OCI-LY1 (cell line): ENCODE measurements around the gene SLC19A1.
"Not testable (repeated sequence)": the region's sequence is repeated elsewhere in the genome, so short reads cannot be mapped to it uniquely, and the experiment has no call there.

Source experiments
- H2AFZ ChIP-seq: fragments of 200-600 bp; sonication (generic), shearing (Covaris generic); 2 replicates; pipeline ENCODE4 v1.6.0; 2014; ENCODE audit warnings: antibody characterized with exemption, mild to moderate bottlenecking, low read length
- H3F3A ChIP-seq: fragments of 200-600 bp; sonication (generic), shearing (Covaris generic); 2 replicates; pipeline ENCODE4 v1.6.0; 2014; ENCODE audit warnings: mild to moderate bottlenecking, antibody characterized with exemption, low read length, moderate library complexity; ENCODE audit not compliant: insufficient read depth
- H3K27ac ChIP-seq: fragments of 200-600 bp; sonication (generic); 2 replicates; pipeline ENCODE4 v1.5.1; 2014; ENCODE audit warnings: low read length, mixed run types, mild to moderate bottlenecking, low read depth; ENCODE audit not compliant: poor library complexity, severe bottlenecking
- H3K27me3 ChIP-seq: fragments of 200-600 bp; sonication (generic); 2 replicates; pipeline ENCODE4 v1.6.0; 2014; ENCODE audit warnings: antibody characterized with exemption, mild to moderate bottlenecking, low read length, moderate library complexity; ENCODE audit not compliant: insufficient read depth
- H3K36me3 ChIP-seq: fragments of 200-600 bp; sonication (generic); 2 replicates; pipeline ENCODE4 v1.6.1; 2014; ENCODE audit warnings: mild to moderate bottlenecking, antibody characterized with exemption, low read length, moderate library complexity, mixed read lengths; ENCODE audit not compliant: insufficient read depth
- H3K4me1 ChIP-seq: fragments of 200-600 bp; sonication (generic); 2 replicates; pipeline ENCODE4 v1.5.1; 2014; ENCODE audit warnings: mild to moderate bottlenecking, low read length, moderate library complexity; ENCODE audit not compliant: insufficient read depth, severe bottlenecking
- H3K4me2 ChIP-seq: fragments of 200-600 bp; sonication (generic), shearing (Covaris generic); 2 replicates; pipeline ENCODE4 v1.6.1; 2014; ENCODE audit warnings: low read length
- H3K4me3 ChIP-seq: fragments of 200-600 bp; sonication (generic); 2 replicates; pipeline ENCODE4 v1.5.1; 2014; ENCODE audit warnings: low read length, low read depth, mild to moderate bottlenecking, mixed read lengths; ENCODE audit not compliant: poor library complexity, severe bottlenecking
- H3K79me2 ChIP-seq: fragments of 200-600 bp; shearing (Covaris generic); 2 replicates; pipeline ENCODE4 v1.6.1; 2016; ENCODE audit warnings: mixed run types, low read length, mixed read lengths; ENCODE audit not compliant: insufficient read depth
- H3K9ac ChIP-seq: fragments of 200-600 bp; sonication (generic), shearing (Covaris generic); 2 replicates; pipeline ENCODE4 v1.6.1; 2014; ENCODE audit warnings: mild to moderate bottlenecking, low read length, mixed read lengths
- H3K9me2 ChIP-seq: fragments of 200-600 bp; sonication (generic), shearing (Covaris generic); 2 replicates; pipeline ENCODE4 v1.6.1; 2014; ENCODE audit warnings: low read depth, mild to moderate bottlenecking, low read length, mixed read lengths
- H3K9me3 ChIP-seq: fragments of 200-600 bp; shearing (Covaris generic); 2 replicates; pipeline ENCODE4 v1.6.1; 2014; ENCODE audit warnings: low read length, mixed read lengths
- H4K20me1 ChIP-seq: fragments of 200-600 bp; sonication (generic), shearing (Covaris generic); 2 replicates; pipeline ENCODE4 v1.6.0; 2016; ENCODE audit warnings: mild to moderate bottlenecking, low read length; ENCODE audit not compliant: insufficient read depth
- CTCF ChIP-seq: fragments of 200-600 bp; sonication (generic), shearing (Covaris generic); IDR thresholded peaks from 2 replicates; pipeline ENCODE4 v1.5.1; 2017; ENCODE audit warnings: mild to moderate bottlenecking, antibody characterized with exemption, low read length, moderate library complexity, mixed read lengths
- EZH2 ChIP-seq: fragments of 200-600 bp; sonication (generic), shearing (Covaris generic); IDR thresholded peaks from 2 replicates; pipeline ENCODE4 v1.8.0; 2017; ENCODE audit warnings: borderline replicate concordance, mixed run types, mild to moderate bottlenecking, antibody characterized with exemption, low read length, moderate library complexity, mixed read lengths

The SLC19A1 gene

GRCh38 chr21:45528028-45528705 is 14.1 kb downstream of the SLC19A1 start:
- Histone ChIP-seq H4K20me1 (no peaks in the 10 kb centered on the region), H3K9ac (no peak overlapping the region), H3K4me2 (no peak overlapping the region), H3F3A (no peaks in the 10 kb centered on the region), H3K9me2 (no peaks in the 10 kb centered on the region), H3K27me3 (no peaks in the 10 kb centered on the region), H3K79me2 (no peaks in the 10 kb centered on the region), H2AFZ (no peak overlapping the region), H3K9me3 (no peaks in the 10 kb centered on the region), H3K4me3 (no peak overlapping the region), H3K36me3 (peaks cover 27% of the 10 kb centered on the region), H3K4me1 (no peaks in the 10 kb centered on the region), H3K27ac (no peak overlapping the region)
- no peak for TF ChIP-seq EZH2
- TF ChIP-seq CTCF: no peak

- H3K27ac ChIP-seq, H3F3A ChIP-seq, H3K4me3 ChIP-seq, H2AFZ ChIP-seq, H3K9ac ChIP-seq, H3K9me2 ChIP-seq, H3K4me2 ChIP-seq, H3K4me1 ChIP-seq, H4K20me1 ChIP-seq, H3K9me3 ChIP-seq, H3K27me3 ChIP-seq, H3K79me2 ChIP-seq: not testable (repeated sequence)
- H3K36me3 ChIP-seq: peaks cover 34% of the 10 kb centered on the region
Observed at GRCh38 chr21:45527151-45527999, 14.9 kb downstream of the SLC19A1 start.

GRCh38 chr21:45525910-45526306 is 16.3 kb downstream of the SLC19A1 start:
- no peaks in the 10 kb centered on the region for H3F3A ChIP-seq
- H3K4me1 ChIP-seq: no peaks in the 10 kb centered on the region
- H3K27ac ChIP-seq: no peak overlapping the region
- no peak overlapping the region for H2AFZ ChIP-seq
- H3K79me2 ChIP-seq: no peaks in the 10 kb centered on the region
- peaks cover 47% of the 10 kb centered on the region for H3K36me3 ChIP-seq
- no peak overlapping the region for H3K4me3 ChIP-seq
- no peaks in the 10 kb centered on the region for H3K27me3 ChIP-seq
- no peak overlapping the region for H3K4me2 ChIP-seq
- H3K9ac ChIP-seq: no peak overlapping the region
- TF ChIP-seq EZH2 (no peak), CTCF (no peak)
- no peaks in the 10 kb centered on the region for H4K20me1 ChIP-seq
- no peaks in the 10 kb centered on the region for H3K9me2 ChIP-seq
- 0 out of 2 replicates have a peak, but pooled peaks cover 5% of the 10 kb centered on the region for H3K9me3 ChIP-seq
